Neural progenitor cell (in vitro differentiated cells): ENCODE data around the gene MGAT3. TPM values are rescaled to one million over a fixed set of nuclear protein-coding genes. Genes with fewer than 3 reads are reported as not detected.
A peak's percentile ranks its signal among the peaks of the same experiment; 100 is the strongest.

Source experiments
- DNase-seq: peaks from one replicate; pipeline ENCODE4 v3.0.0-alpha.2; 2016; ENCODE audit warnings: low spot score
- H2AFZ ChIP-seq: fragments of 200-600 bp; sonication (generic); replicated peaks from 2 replicates; pipeline ENCODE4 v1.6.1; 2016; ENCODE audit warnings: antibody characterized with exemption
- H3F3A ChIP-seq: fragments of 200-600 bp; sonication (generic); 2 replicates; pipeline ENCODE4 v1.6.1; 2016; ENCODE audit warnings: antibody characterized with exemption, low read depth
- H3K27ac ChIP-seq: fragments of 200-600 bp; sonication (generic); 2 replicates; pipeline ENCODE4 v1.5.1; 2016; ENCODE audit warnings: mild to moderate bottlenecking
- H3K27me3 ChIP-seq: fragments of 200-600 bp; sonication (generic); 2 replicates; pipeline ENCODE4 v1.6.1; 2016; ENCODE audit warnings: mild to moderate bottlenecking, moderate library complexity
- H3K36me3 ChIP-seq: fragments of 200-600 bp; sonication (generic); 2 replicates; pipeline ENCODE4 v1.5.1; 2016
- H3K4me1 ChIP-seq: fragments of 200-600 bp; sonication (generic); 2 replicates; pipeline ENCODE4 v1.6.1; 2016; ENCODE audit warnings: mixed run types
- H3K4me2 ChIP-seq: fragments of 200-600 bp; sonication (generic); 2 replicates; pipeline ENCODE4 v1.6.1; 2016
- H3K4me3 ChIP-seq: fragments of 200-600 bp; sonication (generic); 2 replicates; pipeline ENCODE4 v1.5.1; 2016
- H3K79me2 ChIP-seq: fragments of 200-600 bp; sonication (generic); 2 replicates; pipeline ENCODE4 v1.6.1; 2016; ENCODE audit warnings: low read depth
- H3K9ac ChIP-seq: fragments of 200-600 bp; sonication (generic); 2 replicates; pipeline ENCODE4 v1.6.1; 2016
- H3K9me3 ChIP-seq: fragments of 200-600 bp; sonication (generic); 2 replicates; pipeline ENCODE4 v1.5.1; 2016; ENCODE audit warnings: low read depth
- H4K20me1 ChIP-seq: fragments of 200-600 bp; sonication (generic); 2 replicates; pipeline ENCODE4 v1.6.1; 2016; ENCODE audit warnings: low read depth
- H3K27ac Mint-ChIP-seq: 3 replicates; pipeline ENCODE4 v1.8.0; 2021; ENCODE audit warnings: mixed read lengths
- H3K27me3 Mint-ChIP-seq: 2 replicates; pipeline ENCODE4 v1.8.0; 2022; ENCODE audit warnings: low read depth, mild to moderate bottlenecking, inconsistent platforms, moderate library complexity, mixed read lengths; ENCODE audit not compliant: insufficient read depth
- H3K36me3 Mint-ChIP-seq: 3 replicates; pipeline ENCODE4 v1.8.0; 2021; ENCODE audit warnings: mixed read lengths
- H3K4me1 Mint-ChIP-seq: 3 replicates; pipeline ENCODE4 v1.8.0; 2021; ENCODE audit warnings: mixed read lengths
- H3K4me3 Mint-ChIP-seq: 3 replicates; pipeline ENCODE4 v1.8.0; 2021; ENCODE audit warnings: mild to moderate bottlenecking, moderate library complexity, mixed read lengths
- H3K9me3 Mint-ChIP-seq: 3 replicates; pipeline ENCODE4 v1.8.0; 2020; ENCODE audit warnings: mixed read lengths
- CTCF ChIP-seq: fragments of 200-600 bp; sonication (generic); IDR thresholded peaks from 2 replicates; pipeline ENCODE4 v1.5.1; 2017; ENCODE audit warnings: antibody characterized with exemption, mild to moderate bottlenecking
- EZH2 ChIP-seq: fragments of 200-600 bp; sonication (generic); IDR thresholded peaks from 2 replicates; pipeline ENCODE4 v1.6.1; 2017; ENCODE audit warnings: antibody characterized with exemption, mild to moderate bottlenecking, moderate library complexity
- EZH2phosphoT487 ChIP-seq: fragments of 200-600 bp; sonication (generic); IDR thresholded peaks from 2 replicates; pipeline ENCODE4 v1.6.1; 2017; ENCODE audit warnings: antibody characterized with exemption
- total RNA-seq: library from RNA; depleted of rRNA; stranded (reverse); fragments of >200 nt; gene quantifications from 2 replicates; pipeline ENCODE4 v1.2.3, GENCODE V29; 2015; ENCODE audit warnings: low replicate concordance

MGAT3 gene
- total RNA-seq, 1 donor from 2014 or later = 7.5 TPM

GRCh38 chr22:39514373-39514973, 57.7 kb downstream of the MGAT3 start:
- H3K36me3 ChIP-seq = no peaks in the 10 kb centered on the region
- no peak overlapping the region for H3K4me3 ChIP-seq
- Mint-ChIP-seq H3K4me3 (peak overlapping the region; percentile 22), H3K27ac (no peak overlapping the region), H3K4me1 (peaks cover 13% of the 10 kb centered on the region), H3K27me3 (peaks cover 7% of the 10 kb centered on the region), H3K9me3 (no peaks in the 10 kb centered on the region), H3K36me3 (peaks cover 37% of the 10 kb centered on the region)
- peaks cover 44% of the 10 kb centered on the region for H4K20me1 ChIP-seq
- H3K9ac ChIP-seq = no peak overlapping the region
- DNase-seq = peak; percentile 62
- no peak overlapping the region for H3K27ac ChIP-seq
- H2AFZ ChIP-seq = no peak overlapping the region
- no peaks in the 10 kb centered on the region for H3K9me3 ChIP-seq
- peaks cover 4% of the 10 kb centered on the region for H3K4me1 ChIP-seq
- TF ChIP-seq EZH2 (no peak), EZH2phosphoT487 (no peak), CTCF (peak; percentile 76)
- peaks cover 31% of the 10 kb centered on the region for H3F3A ChIP-seq
- no peak overlapping the region for H3K4me2 ChIP-seq
- no peaks in the 10 kb centered on the region for H3K27me3 ChIP-seq
- peaks cover 19% of the 10 kb centered on the region for H3K79me2 ChIP-seq

GRCh38 chr22:39515266-39516050, 58.6 kb downstream of the MGAT3 start:
- Mint-ChIP-seq H3K4me3 (no peak overlapping the region), H3K4me1 (peaks cover 13% of the 10 kb centered on the region), H3K9me3 (peaks cover 2% of the 10 kb centered on the region), H3K36me3 (peaks cover 33% of the 10 kb centered on the region), H3K27me3 (peaks cover 11% of the 10 kb centered on the region), H3K27ac (no peak overlapping the region)
- Histone ChIP-seq H3K9ac (no peak overlapping the region), H2AFZ (no peak overlapping the region), H4K20me1 (peaks cover 35% of the 10 kb centered on the region), H3K36me3 (no peaks in the 10 kb centered on the region), H3K4me2 (no peak overlapping the region), H3K27me3 (no peaks in the 10 kb centered on the region), H3K79me2 (peaks cover 20% of the 10 kb centered on the region), H3K27ac (no peak overlapping the region), H3K9me3 (no peaks in the 10 kb centered on the region), H3F3A (peaks cover 35% of the 10 kb centered on the region), H3K4me1 (peaks cover 4% of the 10 kb centered on the region), H3K4me3 (no peak overlapping the region)
- TF ChIP-seq EZH2 = no peak
- DNase-seq = no peak

GRCh38 chr22:39517470-39517869, 60.7 kb downstream of the MGAT3 start:
- H3K27ac Mint-ChIP-seq = no peak overlapping the region
- Histone ChIP-seq H3K4me2 (no peak overlapping the region), H3K9me3 (no peaks in the 10 kb centered on the region), H2AFZ (no peak overlapping the region), H3K79me2 (peaks cover 40% of the 10 kb centered on the region), H3K4me3 (no peak overlapping the region), H3K4me1 (peaks cover 14% of the 10 kb centered on the region), H3F3A (peaks cover 50% of the 10 kb centered on the region), H3K36me3 (peaks cover 8% of the 10 kb centered on the region), H3K27me3 (no peaks in the 10 kb centered on the region), H4K20me1 (peaks cover 45% of the 10 kb centered on the region), H3K9ac (no peak overlapping the region), H3K27ac (no peak overlapping the region)
- H3K4me3 Mint-ChIP-seq = no peak overlapping the region
- peaks cover 38% of the 10 kb centered on the region for H3K36me3 Mint-ChIP-seq
- peaks cover 2% of the 10 kb centered on the region for H3K9me3 Mint-ChIP-seq
- peaks cover 17% of the 10 kb centered on the region for H3K27me3 Mint-ChIP-seq
- DNase-seq = no peak
- peaks cover 26% of the 10 kb centered on the region for H3K4me1 Mint-ChIP-seq
- no peak for TF ChIP-seq EZH2
- no peak for TF ChIP-seq EZH2phosphoT487
- no peak for TF ChIP-seq CTCF
